Esophagus mucosa (tissue), 1 donor: ENCODE measurements around the gene E2F3. TPM values are rescaled to one million over a fixed set of nuclear protein-coding genes. Genes with fewer than 3 reads are reported as not detected.

Source experiments
- ATAC-seq: fragments of 200-7000 bp; cut with Tn5 transposase; one replicate; pipeline ENCODE4 v1.9.1; 2020
- total RNA-seq: library from RNA; stranded (reverse); gene quantifications from one replicate; pipeline ENCODE4 v1.2.4, GENCODE V29; 2023
- donor health status: DM: yes; HTN: yes; CAD: no.

The E2F3 gene
- total RNA-seq, 1 donor from 2014 or later = 5.0 TPM

- peak; percentile 6 for ATAC-seq
Observed at GRCh38 chr6:20402342-20403069, 827 bp downstream of the E2F3 start.

GRCh38 chr6:20403070-20403765 lies 1.5 kb downstream of the E2F3 start:
- peak; percentile 59 for ATAC-seq

GRCh38 chr6:20403766-20404640 lies 2.3 kb downstream of the E2F3 start:
- no peak for ATAC-seq

GRCh38 chr6:20404641-20405032 lies 3.0 kb downstream of the E2F3 start:
- no peak for ATAC-seq

- no peak for ATAC-seq
Observed at GRCh38 chr6:20408851-20409250, 7.2 kb downstream of the E2F3 start.

- no peak for ATAC-seq
Observed at GRCh38 chr6:20409427-20409971, 7.8 kb downstream of the E2F3 start.

- no peak for ATAC-seq
Observed at GRCh38 chr6:20411544-20411943, 9.9 kb downstream of the E2F3 start.

- ATAC-seq = peak; percentile 62
Observed at GRCh38 chr6:20411953-20412681, 10.4 kb downstream of the E2F3 start.

- no peak for ATAC-seq
Observed at GRCh38 chr6:20412682-20413073, 11.0 kb downstream of the E2F3 start.

GRCh38 chr6:20413826-20414225 lies 12.1 kb downstream of the E2F3 start:
- ATAC-seq = no peak

- peak; percentile 40 for ATAC-seq
Observed at GRCh38 chr6:20414711-20415110, 13.0 kb downstream of the E2F3 start.

GRCh38 chr6:20415304-20415703 lies 13.6 kb downstream of the E2F3 start:
- no peak for ATAC-seq

GRCh38 chr6:20415712-20416454 lies 14.2 kb downstream of the E2F3 start:
- ATAC-seq = no peak

- no peak for ATAC-seq
Observed at GRCh38 chr6:20416567-20417345, 15.1 kb downstream of the E2F3 start.

GRCh38 chr6:20417819-20418218 lies 16.1 kb downstream of the E2F3 start:
- no peak for ATAC-seq

- no peak for ATAC-seq
Observed at GRCh38 chr6:20426177-20427082, 24.8 kb downstream of the E2F3 start.

- ATAC-seq = no peak
Observed at GRCh38 chr6:20427856-20428255, 26.2 kb downstream of the E2F3 start.

- ATAC-seq = no peak
Observed at GRCh38 chr6:20432692-20433091, 31.0 kb downstream of the E2F3 start.

- ATAC-seq = no peak
Observed at GRCh38 chr6:20433321-20433720, 31.6 kb downstream of the E2F3 start.

- no peak for ATAC-seq
Observed at GRCh38 chr6:20433929-20434328, 32.2 kb downstream of the E2F3 start.
